GM12872 (cell line): ENCODE data around the gene PRR33.

Experiments used
- TF ChIP-seq, protein P1 (sequence below): IDR thresholded peaks from 3 replicates; pipeline ENCODE4 v1.5.1; 2011; ENCODE audit warnings: low read depth, mild to moderate bottlenecking, low read length, moderate library complexity; ENCODE audit not compliant: insufficient read depth

Gene PRR33

DNA sequence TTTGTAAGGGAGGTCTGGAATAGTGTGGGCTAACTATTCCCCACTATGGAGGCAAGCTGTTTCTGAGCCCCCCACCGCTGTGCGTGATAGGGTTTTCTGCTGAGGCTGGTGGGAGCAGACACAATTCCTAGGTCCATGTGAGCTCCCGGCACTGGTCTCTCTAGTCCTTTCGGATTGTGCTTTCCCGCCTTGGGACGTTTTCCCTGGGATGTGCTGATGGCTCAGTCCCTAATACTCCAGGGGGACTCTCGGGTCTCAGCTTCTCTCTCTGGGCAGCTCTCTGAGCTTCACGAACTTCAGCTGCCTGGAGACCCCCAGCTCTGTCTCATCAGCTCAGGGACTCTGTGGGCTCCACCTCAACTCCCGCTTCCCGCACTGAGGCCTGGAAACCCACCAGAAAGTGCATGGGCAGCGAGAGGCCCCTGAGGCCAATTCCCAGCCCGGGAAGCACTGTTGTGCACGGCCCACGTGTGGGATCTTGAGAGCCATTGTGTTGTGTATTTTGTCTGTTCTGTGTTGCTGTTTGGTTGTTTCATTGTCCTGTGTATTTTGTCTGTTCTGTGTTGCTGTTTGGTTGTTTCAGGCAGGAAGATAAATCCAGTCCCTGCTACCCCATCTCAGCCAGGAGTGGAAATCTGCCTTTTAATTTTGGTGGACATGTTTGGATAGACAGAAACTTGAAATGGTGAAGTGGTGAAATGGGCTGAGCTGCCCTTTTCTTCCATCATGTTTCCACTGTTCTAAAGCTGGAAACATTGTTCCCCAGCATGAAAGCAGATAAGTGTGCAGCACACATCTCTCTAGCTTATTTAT lies 15.1 kb upstream of the PRR33 start:
- TF ChIP-seq, protein P1, sequence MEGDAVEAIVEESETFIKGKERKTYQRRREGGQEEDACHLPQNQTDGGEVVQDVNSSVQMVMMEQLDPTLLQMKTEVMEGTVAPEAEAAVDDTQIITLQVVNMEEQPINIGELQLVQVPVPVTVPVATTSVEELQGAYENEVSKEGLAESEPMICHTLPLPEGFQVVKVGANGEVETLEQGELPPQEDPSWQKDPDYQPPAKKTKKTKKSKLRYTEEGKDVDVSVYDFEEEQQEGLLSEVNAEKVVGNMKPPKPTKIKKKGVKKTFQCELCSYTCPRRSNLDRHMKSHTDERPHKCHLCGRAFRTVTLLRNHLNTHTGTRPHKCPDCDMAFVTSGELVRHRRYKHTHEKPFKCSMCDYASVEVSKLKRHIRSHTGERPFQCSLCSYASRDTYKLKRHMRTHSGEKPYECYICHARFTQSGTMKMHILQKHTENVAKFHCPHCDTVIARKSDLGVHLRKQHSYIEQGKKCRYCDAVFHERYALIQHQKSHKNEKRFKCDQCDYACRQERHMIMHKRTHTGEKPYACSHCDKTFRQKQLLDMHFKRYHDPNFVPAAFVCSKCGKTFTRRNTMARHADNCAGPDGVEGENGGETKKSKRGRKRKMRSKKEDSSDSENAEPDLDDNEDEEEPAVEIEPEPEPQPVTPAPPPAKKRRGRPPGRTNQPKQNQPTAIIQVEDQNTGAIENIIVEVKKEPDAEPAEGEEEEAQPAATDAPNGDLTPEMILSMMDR: no peak

DNA sequence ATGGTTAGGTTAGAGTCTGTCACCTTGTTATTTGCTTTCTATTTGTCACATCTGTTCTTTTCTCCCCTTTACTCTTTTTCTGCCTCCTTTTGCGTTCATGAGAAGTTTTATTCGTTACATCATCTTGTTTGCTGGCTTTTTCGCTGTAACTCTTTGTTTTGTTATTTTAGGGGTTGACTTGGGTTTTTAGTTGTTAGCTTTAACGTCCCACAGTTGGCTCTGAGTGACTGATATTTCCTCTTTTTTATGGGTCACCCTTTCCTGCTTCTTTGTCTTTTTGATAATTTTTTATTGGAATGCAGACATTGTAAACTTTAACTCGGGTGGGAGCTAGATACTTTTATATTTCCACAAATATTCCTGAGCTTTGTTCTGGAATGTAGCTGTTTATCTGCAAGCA lies 14.5 kb upstream of the PRR33 start:
- TF ChIP-seq, protein P1: no peak

DNA sequence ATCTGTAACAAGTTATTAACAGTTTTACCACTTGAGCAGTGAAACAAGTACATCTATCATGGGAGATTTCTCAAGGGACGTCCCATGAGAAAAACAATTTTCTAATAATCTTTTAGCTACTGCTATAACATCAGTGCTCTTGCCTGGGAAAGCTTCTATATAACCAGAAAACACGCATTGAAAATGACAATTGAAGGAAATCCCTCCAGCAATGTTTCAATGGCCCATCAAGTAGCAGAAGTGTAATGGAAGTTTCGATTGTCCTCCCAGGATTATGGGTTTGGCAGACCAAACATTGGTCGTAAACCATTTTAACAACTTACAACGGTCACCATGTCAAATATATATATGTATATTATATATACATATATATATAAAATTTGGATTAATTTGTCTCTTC lies 8.0 kb upstream of the PRR33 start:
- TF ChIP-seq, protein P1: no peak

DNA sequence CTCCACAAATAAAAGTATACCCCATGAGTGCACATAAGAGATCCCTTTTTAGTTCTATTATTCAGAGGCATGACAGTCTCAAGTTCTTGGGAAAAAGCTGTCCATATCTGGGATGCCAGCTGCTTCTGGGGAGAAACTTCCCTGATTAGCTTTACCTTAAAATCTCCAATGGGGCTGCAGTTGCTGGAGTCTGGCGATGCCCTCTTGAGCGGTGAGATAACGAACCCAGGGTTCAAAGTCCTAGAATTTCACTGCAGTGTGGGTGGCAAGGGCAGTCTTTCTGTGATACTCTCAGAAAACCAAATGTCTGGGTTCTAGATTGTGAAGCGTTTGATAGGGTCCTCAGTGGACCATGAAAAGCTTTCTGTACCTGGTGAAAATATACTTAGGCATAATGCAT lies 7.4 kb upstream of the PRR33 start:
- TF ChIP-seq, protein P1: no peak

DNA sequence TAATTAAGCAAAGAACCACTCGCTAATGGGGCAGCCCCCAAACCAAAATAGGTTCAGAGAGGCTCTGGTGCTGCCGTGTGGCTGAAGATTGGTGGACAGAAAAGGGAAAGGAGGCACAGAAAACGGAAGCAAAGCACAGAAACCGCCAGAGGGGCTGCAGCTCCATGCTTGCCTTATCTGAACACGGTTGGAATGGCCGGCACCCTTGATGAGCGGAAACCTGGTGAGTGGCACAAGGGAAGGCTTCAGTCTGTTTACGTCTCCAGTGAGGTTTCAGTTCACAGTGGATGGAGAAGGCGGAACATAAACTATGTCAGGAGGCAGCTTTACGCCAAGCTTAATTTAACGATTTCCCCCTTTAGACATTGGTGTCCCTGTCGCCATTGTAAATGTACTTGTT lies 5.2 kb upstream of the PRR33 start:
- TF ChIP-seq, protein P1: no peak

DNA sequence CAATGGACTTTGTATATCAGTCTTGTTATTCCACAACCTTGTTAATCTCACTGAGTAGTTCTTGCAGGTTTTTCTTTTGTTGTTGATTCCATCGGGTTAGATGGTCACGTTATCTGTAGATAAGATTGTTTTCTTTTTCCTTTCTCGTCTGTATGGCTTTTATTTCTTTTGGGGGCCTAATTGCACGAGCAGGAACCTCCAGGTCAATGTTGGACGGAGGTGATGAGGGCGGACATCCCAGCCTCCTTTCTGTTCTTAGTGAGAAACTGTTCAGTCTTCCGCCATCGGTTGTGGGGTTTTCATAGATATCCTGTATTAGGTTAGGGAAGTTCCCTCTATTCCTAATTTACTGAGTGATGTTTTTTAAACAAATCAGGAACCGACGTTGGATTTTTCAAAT lies 4.8 kb upstream of the PRR33 start:
- TF ChIP-seq, protein P1: no peak

DNA sequence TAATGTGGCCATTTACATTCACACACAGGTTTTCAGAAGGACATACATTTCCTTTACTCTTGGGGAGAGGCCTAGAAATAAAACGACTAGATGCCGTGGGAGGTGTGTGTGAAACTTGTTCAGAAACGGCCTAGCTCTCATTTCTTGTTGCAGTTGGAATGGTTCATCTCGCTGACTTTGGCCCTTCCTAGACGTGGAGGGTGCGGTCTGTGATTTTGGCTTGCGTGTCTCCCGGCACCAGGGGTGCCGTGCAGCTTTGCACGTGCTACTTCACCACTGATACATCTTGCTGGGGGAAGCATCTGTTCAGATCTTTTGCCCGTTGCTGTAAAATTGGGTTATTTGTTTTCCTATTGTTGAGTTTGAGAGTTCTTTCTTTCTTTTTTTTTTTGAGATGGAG lies 3.1 kb upstream of the PRR33 start:
- TF ChIP-seq, protein P1: no peak
